ENCODE measurements around the gene FKBP3.

GRCh38 chr14:45136399-45136798, 2.1 kb upstream of the FKBP3 start:
- TF ChIP-seq CTCF (IDR thresholded peaks at IDR 0.05; ENCODE audit: low read depth, low read length) (no peak), POLR2A (IDR thresholded peaks at IDR 0.05; ENCODE audit: extremely low read depth, insufficient read length) (no peak)

Measured in NB4 (cell line).